Measurements from ENCODE around the gene SLC43A3.
"Not testable (repeated sequence)": the region's sequence is repeated elsewhere in the genome, so short reads cannot be mapped to it uniquely, and the experiment has no call there.

Gene SLC43A3

GRCh38 chr11:57406337-57406904 lies 20.5 kb downstream of the SLC43A3 start:
- TF ChIP-seq, protein P1, sequence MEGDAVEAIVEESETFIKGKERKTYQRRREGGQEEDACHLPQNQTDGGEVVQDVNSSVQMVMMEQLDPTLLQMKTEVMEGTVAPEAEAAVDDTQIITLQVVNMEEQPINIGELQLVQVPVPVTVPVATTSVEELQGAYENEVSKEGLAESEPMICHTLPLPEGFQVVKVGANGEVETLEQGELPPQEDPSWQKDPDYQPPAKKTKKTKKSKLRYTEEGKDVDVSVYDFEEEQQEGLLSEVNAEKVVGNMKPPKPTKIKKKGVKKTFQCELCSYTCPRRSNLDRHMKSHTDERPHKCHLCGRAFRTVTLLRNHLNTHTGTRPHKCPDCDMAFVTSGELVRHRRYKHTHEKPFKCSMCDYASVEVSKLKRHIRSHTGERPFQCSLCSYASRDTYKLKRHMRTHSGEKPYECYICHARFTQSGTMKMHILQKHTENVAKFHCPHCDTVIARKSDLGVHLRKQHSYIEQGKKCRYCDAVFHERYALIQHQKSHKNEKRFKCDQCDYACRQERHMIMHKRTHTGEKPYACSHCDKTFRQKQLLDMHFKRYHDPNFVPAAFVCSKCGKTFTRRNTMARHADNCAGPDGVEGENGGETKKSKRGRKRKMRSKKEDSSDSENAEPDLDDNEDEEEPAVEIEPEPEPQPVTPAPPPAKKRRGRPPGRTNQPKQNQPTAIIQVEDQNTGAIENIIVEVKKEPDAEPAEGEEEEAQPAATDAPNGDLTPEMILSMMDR (conservative IDR thresholded peaks at IDR 0.05; ENCODE audit: low read depth, low read length) = no peak
- DNase-seq (ENCODE audit: low read depth) = no peak
- no peak overlapping the region for H3K4me3 ChIP-seq (ENCODE audit: low read depth, low read length)

- TF ChIP-seq, protein P1 (conservative IDR thresholded peaks at IDR 0.05; ENCODE audit: low read depth, low read length) = no peak
- DNase-seq (ENCODE audit: low read depth) = no peak
- no peak overlapping the region for H3K4me3 ChIP-seq (ENCODE audit: low read depth, low read length)
Measured at GRCh38 chr11:57405271-57405860, 21.6 kb downstream of the SLC43A3 start.

GRCh38 chr11:57403802-57404147 lies 23.1 kb downstream of the SLC43A3 start:
- no peak overlapping the region for H3K4me3 ChIP-seq (ENCODE audit: low read depth, low read length)
- no peak for DNase-seq (ENCODE audit: low read depth)
- TF ChIP-seq, protein P1 (conservative IDR thresholded peaks at IDR 0.05; ENCODE audit: low read depth, low read length) = no peak

DNA sequence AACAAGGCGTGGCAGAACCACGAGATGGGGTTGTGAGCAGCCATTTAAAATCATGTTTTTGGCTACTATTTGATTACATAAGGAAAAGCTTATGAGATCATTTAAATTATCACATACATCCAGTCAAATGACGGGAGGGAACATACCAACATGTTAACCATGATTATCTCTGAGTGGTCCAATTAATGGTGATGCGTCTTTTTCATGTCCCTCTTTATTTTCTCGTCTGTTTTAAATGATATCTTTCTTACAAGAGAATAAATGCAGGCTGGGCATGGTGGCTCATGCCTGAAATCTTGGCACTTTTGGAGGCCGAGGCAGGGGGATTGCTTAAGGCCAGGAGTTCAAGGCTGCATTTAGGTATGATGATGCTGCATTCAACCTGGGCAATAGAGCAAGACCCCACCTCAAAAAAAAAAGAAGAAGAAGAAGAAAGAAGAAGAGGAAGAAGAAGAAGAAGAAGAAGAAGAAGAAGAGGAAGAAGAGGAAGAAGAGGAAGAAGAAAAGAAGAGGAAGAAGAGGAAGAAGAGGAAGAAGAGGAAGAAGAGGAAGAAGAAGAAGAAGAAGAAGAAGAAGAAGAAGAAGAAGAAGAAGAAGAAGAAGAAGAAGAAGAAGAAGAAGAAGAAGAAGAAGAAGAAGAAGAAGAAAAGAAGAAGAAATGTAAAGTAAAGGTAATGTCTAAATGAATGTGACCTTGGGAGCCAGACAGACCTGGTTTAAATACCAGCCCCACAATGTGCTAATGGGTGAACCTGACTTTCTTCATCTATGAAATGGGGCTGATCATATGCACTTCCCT lies 23.7 kb downstream of the SLC43A3 start:
- DNase-seq (ENCODE audit: low read depth); H3K4me3 ChIP-seq (ENCODE audit: low read depth, low read length): not testable (repeated sequence)

GRCh38 chr11:57402188-57403002 lies 24.5 kb downstream of the SLC43A3 start:
- no peak overlapping the region for H3K4me3 ChIP-seq (ENCODE audit: low read depth, low read length)
- no peak for DNase-seq (ENCODE audit: low read depth)
- TF ChIP-seq, protein P1 (conservative IDR thresholded peaks at IDR 0.05; ENCODE audit: low read depth, low read length) = no peak

- H3K4me3 ChIP-seq (ENCODE audit: low read depth, low read length) = no peak overlapping the region
- no peak for DNase-seq (ENCODE audit: low read depth)
- TF ChIP-seq, protein P1 (conservative IDR thresholded peaks at IDR 0.05; ENCODE audit: low read depth, low read length) = no peak
Measured at GRCh38 chr11:57399972-57400578, 26.8 kb downstream of the SLC43A3 start.

- peak; percentile 32 for DNase-seq (ENCODE audit: low read depth)
- TF ChIP-seq, protein P1 (conservative IDR thresholded peaks at IDR 0.05; ENCODE audit: low read depth, low read length) = no peak
- H3K4me3 ChIP-seq (ENCODE audit: low read depth, low read length) = no peak overlapping the region
Measured at GRCh38 chr11:57399221-57399620, 27.7 kb downstream of the SLC43A3 start.

All from choroid plexus epithelial cell (primary cell).